ENCODE results near the gene HS3ST3B1.

The HS3ST3B1 gene

DNA sequence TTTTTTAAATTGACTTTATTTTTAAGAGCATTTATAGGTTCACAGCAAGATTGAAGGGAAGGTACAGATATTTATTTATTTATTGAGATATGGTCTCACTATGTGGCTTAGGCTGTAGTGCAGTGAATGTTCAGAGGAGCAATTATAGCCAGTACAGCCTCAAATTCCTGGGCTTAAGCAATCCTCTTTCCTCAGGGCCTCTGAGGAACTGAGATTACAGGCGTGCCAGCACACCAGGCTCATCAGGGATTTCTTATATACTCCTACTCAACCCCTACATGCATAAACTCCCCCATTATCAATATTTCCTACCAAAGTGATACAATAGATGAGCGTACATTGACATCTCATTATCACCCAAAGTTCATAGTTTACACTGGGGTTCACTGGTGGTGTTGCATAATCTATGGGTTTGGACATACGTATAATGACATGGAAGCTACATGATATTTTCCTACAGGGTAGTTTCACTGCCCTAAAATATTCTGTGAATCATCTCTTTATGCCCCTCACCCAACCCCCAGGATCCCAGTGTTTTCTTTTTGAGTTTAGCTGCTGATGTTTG, 33.5 kb downstream of the HS3ST3B1 start:
- Histone ChIP-seq H3K4me1 (ENCODE audit: control extremely low read depth in 1 of 4, control insufficient read depth in 4 of 4, insufficient read depth in 4 of 4, low read length in 3 of 4) (peaks cover 0 to 23% (median 9%) of the 10 kb centered on the region in 4 experiments), H3K9me3 (ENCODE audit: control extremely low read depth in 1 of 5, control insufficient read depth in 4 of 5, insufficient read depth in 2 of 5, low read depth in 1 of 5, low read length in 4 of 5) (peaks cover 0 to 3% (median 0%) of the 10 kb centered on the region in 5 experiments), H3K27ac (ENCODE audit: insufficient read depth in 1 of 2, low read depth in 1 of 2, low read length in 2 of 2, poor library complexity in 1 of 2, severe bottlenecking in 2 of 2) (peak overlapping the region in 1 of 2 experiments; percentile 25), H3K36me3 (ENCODE audit: control insufficient read depth in 4 of 4, insufficient read depth in 4 of 4, low read length in 3 of 4) (peaks cover 0 to 5% (median 0%) of the 10 kb centered on the region in 4 experiments), H3K27me3 (replicated peaks in 2 of 5; ENCODE audit: control insufficient read depth in 4 of 5, insufficient read depth in 5 of 5, low read length in 4 of 5) (no peaks in the 10 kb centered on the region), H3K4me3 (ENCODE audit: control insufficient read depth in 1 of 7, extremely low read depth in 1 of 7, insufficient read depth in 4 of 7, low read depth in 2 of 7, low read length in 6 of 7) (no peak overlapping the region)
- DNase-seq = no peak
- ChIA-PET CTCF (no interaction called here), POLR2A (no interaction called here)
- 92% methylated on average over 1 of the region's 3 CpGs for WGBS (ENCODE audit: insufficient coverage)

DNA sequence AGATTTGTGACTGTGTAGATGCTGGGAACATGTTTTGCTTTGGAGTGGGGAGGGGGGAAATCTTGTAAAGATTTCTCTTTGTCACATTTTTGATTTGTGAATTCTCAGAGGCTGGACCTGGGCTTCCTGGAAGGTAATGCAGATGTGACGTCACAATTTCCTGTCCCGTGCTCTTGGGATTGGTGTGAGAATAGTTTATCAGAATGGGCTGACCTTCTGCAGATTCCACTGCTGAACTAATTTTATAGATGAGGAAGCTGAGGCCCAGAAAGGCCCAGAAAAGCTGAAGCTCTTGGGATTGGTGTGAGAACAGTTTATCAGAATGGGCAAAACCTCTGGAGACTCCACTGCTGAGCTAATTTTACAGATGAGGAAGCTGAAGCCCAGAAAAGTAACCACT, 34.0 kb downstream of the HS3ST3B1 start:
- ChIA-PET CTCF (interaction anchor here (0.5 kb wide), 1 partner anchor 22 kb away, joined by 3 read pairs; no protein-coding TSS in a partner anchor), POLR2A (no interaction called here)
- H3K27ac ChIP-seq (ENCODE audit: insufficient read depth in 1 of 2, low read depth in 1 of 2, low read length in 2 of 2, poor library complexity in 1 of 2, severe bottlenecking in 2 of 2) = peak overlapping the region in 1 of 2 experiments; percentile 25
- WGBS (ENCODE audit: insufficient coverage) = 40% methylated on average over 1 of the region's 2 CpGs
- H3K4me3 ChIP-seq (ENCODE audit: control insufficient read depth in 1 of 7, extremely low read depth in 1 of 7, insufficient read depth in 4 of 7, low read depth in 2 of 7, low read length in 6 of 7) = no peak overlapping the region
- peaks cover 0 to 5% (median 0%) of the 10 kb centered on the region in 4 experiments for H3K36me3 ChIP-seq (ENCODE audit: control insufficient read depth in 4 of 4, insufficient read depth in 4 of 4, low read length in 3 of 4)
- no peaks in the 10 kb centered on the region for H3K27me3 ChIP-seq (replicated peaks in 2 of 5; ENCODE audit: control insufficient read depth in 4 of 5, insufficient read depth in 5 of 5, low read length in 4 of 5)
- peaks cover 0 to 20% (median 8%) of the 10 kb centered on the region in 4 experiments for H3K4me1 ChIP-seq (ENCODE audit: control extremely low read depth in 1 of 4, control insufficient read depth in 4 of 4, insufficient read depth in 4 of 4, low read length in 3 of 4)
- peaks cover 0 to 3% (median 0%) of the 10 kb centered on the region in 5 experiments for H3K9me3 ChIP-seq (ENCODE audit: control extremely low read depth in 1 of 5, control insufficient read depth in 4 of 5, insufficient read depth in 2 of 5, low read depth in 1 of 5, low read length in 4 of 5)
- no peak for DNase-seq

DNA sequence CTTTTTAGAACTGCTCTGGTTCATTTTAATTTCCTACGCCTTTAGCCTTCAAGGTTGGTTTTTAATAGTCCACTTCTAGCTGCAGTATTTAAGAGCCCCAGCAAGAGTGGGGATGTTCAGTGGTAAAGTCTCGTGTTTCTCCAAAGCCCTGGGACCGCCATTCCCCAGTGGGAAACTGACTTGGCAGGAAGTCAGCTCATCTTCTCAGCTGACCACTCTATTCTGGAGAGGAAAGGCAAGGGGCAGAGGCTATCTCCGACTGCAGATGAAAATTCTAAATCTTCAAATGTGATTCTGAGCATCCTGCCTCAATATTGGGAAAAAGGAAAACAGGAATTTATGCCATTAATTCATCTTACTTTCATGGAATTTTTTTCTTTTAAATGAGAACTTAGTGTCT, 35.5 kb downstream of the HS3ST3B1 start:
- Histone ChIP-seq H3K4me3 (ENCODE audit: control insufficient read depth in 1 of 7, extremely low read depth in 1 of 7, insufficient read depth in 4 of 7, low read depth in 2 of 7, low read length in 6 of 7) (no peak overlapping the region), H3K36me3 (ENCODE audit: control insufficient read depth in 4 of 4, insufficient read depth in 4 of 4, low read length in 3 of 4) (peaks cover 0 to 5% (median 0%) of the 10 kb centered on the region in 4 experiments), H3K27ac (ENCODE audit: insufficient read depth in 1 of 2, low read depth in 1 of 2, low read length in 2 of 2, poor library complexity in 1 of 2, severe bottlenecking in 2 of 2) (no peak overlapping the region), H3K27me3 (replicated peaks in 2 of 5; ENCODE audit: control insufficient read depth in 4 of 5, insufficient read depth in 5 of 5, low read length in 4 of 5) (no peaks in the 10 kb centered on the region), H3K9me3 (ENCODE audit: control extremely low read depth in 1 of 5, control insufficient read depth in 4 of 5, insufficient read depth in 2 of 5, low read depth in 1 of 5, low read length in 4 of 5) (peaks cover 0 to 3% (median 0%) of the 10 kb centered on the region in 5 experiments), H3K4me1 (ENCODE audit: control extremely low read depth in 1 of 4, control insufficient read depth in 4 of 4, insufficient read depth in 4 of 4, low read length in 3 of 4) (peaks cover 0 to 12% (median 10%) of the 10 kb centered on the region in 4 experiments)
- 100% methylated on average over 2 of the region's 4 CpGs for WGBS (ENCODE audit: insufficient coverage)
- ChIA-PET CTCF (no interaction called here), POLR2A (no interaction called here)
- DNase-seq = no peak

DNA sequence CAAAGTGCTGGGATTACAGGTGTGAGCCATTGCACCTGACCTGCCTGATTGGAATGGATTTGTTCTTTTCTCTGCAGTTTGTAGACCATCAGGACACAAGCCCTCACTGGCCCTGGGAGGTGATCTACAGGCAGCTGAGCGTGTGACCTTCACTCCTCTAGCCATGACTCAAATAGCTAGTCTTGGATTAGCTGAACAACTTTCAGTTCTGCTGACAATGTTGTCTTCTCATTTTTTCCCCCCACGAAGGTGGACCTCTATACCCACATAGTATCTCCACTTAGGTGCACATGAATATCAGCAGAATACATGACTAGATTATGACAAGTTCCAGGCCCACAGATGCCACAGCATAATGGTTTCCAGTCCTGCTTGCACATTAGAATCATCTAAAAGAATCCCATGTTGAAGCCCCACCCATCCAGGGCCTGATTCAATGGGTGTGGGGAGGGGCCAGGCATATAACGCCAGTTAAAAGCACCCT, 36.8 kb downstream of the HS3ST3B1 start:
- H3K9me3 ChIP-seq (ENCODE audit: control extremely low read depth in 1 of 5, control insufficient read depth in 4 of 5, insufficient read depth in 2 of 5, low read depth in 1 of 5, low read length in 4 of 5) = peaks cover 0 to 2% (median 0%) of the 10 kb centered on the region in 5 experiments
- H3K4me3 ChIP-seq (ENCODE audit: control insufficient read depth in 1 of 7, extremely low read depth in 1 of 7, insufficient read depth in 4 of 7, low read depth in 2 of 7, low read length in 6 of 7) = no peak overlapping the region
- WGBS (ENCODE audit: insufficient coverage) = 100% methylated on average over 3 of the region's 3 CpGs
- no peak for DNase-seq
- H3K36me3 ChIP-seq (ENCODE audit: control insufficient read depth in 4 of 4, insufficient read depth in 4 of 4, low read length in 3 of 4) = peaks cover 0 to 5% (median 0%) of the 10 kb centered on the region in 4 experiments
- ChIA-PET POLR2A (no interaction called here), CTCF (no interaction called here)
- H3K27me3 ChIP-seq (replicated peaks in 2 of 5; ENCODE audit: control insufficient read depth in 4 of 5, insufficient read depth in 5 of 5, low read length in 4 of 5) = no peaks in the 10 kb centered on the region
- no peak overlapping the region for H3K27ac ChIP-seq (ENCODE audit: insufficient read depth in 1 of 2, low read depth in 1 of 2, low read length in 2 of 2, poor library complexity in 1 of 2, severe bottlenecking in 2 of 2)
- H3K4me1 ChIP-seq (ENCODE audit: control extremely low read depth in 1 of 4, control insufficient read depth in 4 of 4, insufficient read depth in 4 of 4, low read length in 3 of 4) = peaks cover 0 to 11% (median 10%) of the 10 kb centered on the region in 4 experiments

DNA sequence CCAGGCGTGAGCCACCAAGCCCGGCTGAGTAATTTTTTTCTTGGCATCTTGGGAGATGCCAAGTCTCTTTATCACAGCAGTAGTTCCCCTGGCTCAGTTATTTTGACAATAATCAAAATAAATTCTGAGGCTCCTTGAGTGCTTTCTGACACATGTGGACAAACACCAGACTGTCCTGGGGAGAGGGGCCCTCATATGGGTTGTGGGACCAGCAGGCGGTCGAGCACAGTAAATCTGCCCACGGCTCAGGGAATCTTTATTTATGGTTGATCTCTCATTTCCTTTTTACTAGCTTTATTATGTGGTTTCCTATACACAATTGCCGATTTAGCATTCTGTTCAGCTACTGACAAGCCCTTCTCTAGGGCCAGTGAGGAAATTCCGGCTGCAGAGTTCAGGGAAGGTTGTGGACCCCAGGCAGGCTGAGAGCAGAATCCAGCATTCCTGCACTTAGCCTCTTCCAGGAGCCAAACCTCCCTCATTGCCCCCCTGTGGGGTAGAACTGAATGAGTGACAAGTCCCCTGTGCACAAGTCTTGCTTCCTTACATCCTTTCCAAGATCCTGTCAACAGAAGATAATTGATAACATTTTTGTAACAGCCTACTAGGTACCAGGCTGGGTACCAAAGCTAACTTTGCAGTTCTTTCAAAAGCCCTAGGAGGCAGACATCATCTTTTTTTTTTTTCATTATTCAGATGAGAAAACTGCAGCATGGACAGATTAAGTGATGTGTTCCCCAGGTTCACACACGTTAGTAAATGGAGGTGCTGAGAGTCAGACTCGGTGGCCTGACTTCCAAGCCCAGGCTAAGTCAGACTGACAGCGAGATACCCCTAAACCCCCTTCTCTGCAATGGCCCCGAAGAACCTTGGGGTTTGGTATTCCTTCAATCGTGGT, 40.2 kb downstream of the HS3ST3B1 start:
- Histone ChIP-seq H3K4me3 (ENCODE audit: control insufficient read depth in 1 of 7, extremely low read depth in 1 of 7, insufficient read depth in 4 of 7, low read depth in 2 of 7, low read length in 6 of 7) (no peak overlapping the region), H3K27ac (ENCODE audit: insufficient read depth in 1 of 2, low read depth in 1 of 2, low read length in 2 of 2, poor library complexity in 1 of 2, severe bottlenecking in 2 of 2) (no peak overlapping the region), H3K9me3 (ENCODE audit: control extremely low read depth in 1 of 5, control insufficient read depth in 4 of 5, insufficient read depth in 2 of 5, low read depth in 1 of 5, low read length in 4 of 5) (no peaks in the 10 kb centered on the region), H3K4me1 (ENCODE audit: control extremely low read depth in 1 of 4, control insufficient read depth in 4 of 4, insufficient read depth in 4 of 4, low read length in 3 of 4) (peaks cover 0 to 11% (median 5%) of the 10 kb centered on the region in 4 experiments), H3K36me3 (ENCODE audit: control insufficient read depth in 4 of 4, insufficient read depth in 4 of 4, low read length in 3 of 4) (peaks cover 0 to 12% (median 2%) of the 10 kb centered on the region in 4 experiments), H3K27me3 (replicated peaks in 2 of 5; ENCODE audit: control insufficient read depth in 4 of 5, insufficient read depth in 5 of 5, low read length in 4 of 5) (no peaks in the 10 kb centered on the region)
- no peak for DNase-seq
- ChIA-PET POLR2A (interaction anchor here (0.6 kb wide), 1 partner anchor 931 kb away, joined by 5 read pairs; no protein-coding TSS in a partner anchor), CTCF (no interaction called here)
- 79% methylated on average over 3 of the region's 12 CpGs for WGBS (ENCODE audit: insufficient coverage)

DNA sequence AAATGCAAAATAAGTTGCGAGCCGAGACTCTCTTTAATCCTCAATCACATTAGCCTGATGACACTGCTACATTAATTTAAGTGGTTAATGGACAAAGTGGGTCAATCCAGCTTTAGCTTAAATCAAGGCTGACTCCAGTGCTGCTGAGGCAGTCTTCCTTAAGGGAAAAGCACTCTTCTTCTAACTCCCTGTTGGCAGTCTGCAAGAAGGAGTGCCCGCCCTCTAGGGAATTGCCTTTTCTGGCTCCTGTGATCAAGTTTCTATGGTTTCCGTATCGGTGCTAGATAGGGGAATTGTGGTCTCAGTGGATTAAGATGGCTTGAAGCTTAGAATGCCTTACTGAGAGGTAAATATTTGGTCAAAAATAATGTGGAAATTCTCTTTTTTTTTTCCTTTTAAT, 41.0 kb downstream of the HS3ST3B1 start:
- CTCF ChIA-PET = no interaction called here
- H3K4me1 ChIP-seq (ENCODE audit: control extremely low read depth in 1 of 4, control insufficient read depth in 4 of 4, insufficient read depth in 4 of 4, low read length in 3 of 4) = peaks cover 0 to 11% (median 5%) of the 10 kb centered on the region in 4 experiments
- DNase-seq = no peak
- POLR2A ChIA-PET = no interaction called here
- H3K4me3 ChIP-seq (ENCODE audit: control insufficient read depth in 1 of 7, extremely low read depth in 1 of 7, insufficient read depth in 4 of 7, low read depth in 2 of 7, low read length in 6 of 7) = no peak overlapping the region
- no peaks in the 10 kb centered on the region for H3K27me3 ChIP-seq (replicated peaks in 2 of 5; ENCODE audit: control insufficient read depth in 4 of 5, insufficient read depth in 5 of 5, low read length in 4 of 5)
- WGBS (ENCODE audit: insufficient coverage) = 100% methylated on average over 2 of the region's 5 CpGs
- no peaks in the 10 kb centered on the region for H3K9me3 ChIP-seq (ENCODE audit: control extremely low read depth in 1 of 5, control insufficient read depth in 4 of 5, insufficient read depth in 2 of 5, low read depth in 1 of 5, low read length in 4 of 5)
- peaks cover 0 to 16% (median 4%) of the 10 kb centered on the region in 4 experiments for H3K36me3 ChIP-seq (ENCODE audit: control insufficient read depth in 4 of 4, insufficient read depth in 4 of 4, low read length in 3 of 4)
- H3K27ac ChIP-seq (ENCODE audit: insufficient read depth in 1 of 2, low read depth in 1 of 2, low read length in 2 of 2, poor library complexity in 1 of 2, severe bottlenecking in 2 of 2) = no peak overlapping the region

DNA sequence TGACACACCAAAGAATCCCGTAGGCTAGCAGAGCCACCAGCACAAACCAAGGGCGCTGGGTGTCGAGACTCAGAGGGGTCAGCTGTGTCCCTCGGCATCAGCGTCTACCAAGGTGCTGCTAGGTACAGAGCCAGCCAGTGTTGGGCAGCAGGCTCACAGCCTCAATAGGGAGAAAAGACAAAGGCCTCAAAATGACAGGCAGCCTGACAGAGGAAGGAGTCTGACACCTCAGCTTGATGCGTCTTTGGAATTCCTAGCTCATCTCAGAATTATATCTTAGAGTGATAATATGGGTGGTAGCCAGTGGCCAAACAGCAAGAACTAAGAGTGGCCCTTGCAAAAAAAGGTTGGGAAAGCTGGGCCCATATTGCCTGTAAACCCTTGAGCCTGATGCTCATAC, 45.9 kb downstream of the HS3ST3B1 start:
- POLR2A ChIA-PET = no interaction called here
- Histone ChIP-seq H3K27me3 (replicated peaks in 2 of 5; ENCODE audit: control insufficient read depth in 4 of 5, insufficient read depth in 5 of 5, low read length in 4 of 5) (no peaks in the 10 kb centered on the region), H3K4me3 (ENCODE audit: control insufficient read depth in 1 of 7, extremely low read depth in 1 of 7, insufficient read depth in 4 of 7, low read depth in 2 of 7, low read length in 6 of 7) (no peak overlapping the region), H3K4me1 (ENCODE audit: control extremely low read depth in 1 of 4, control insufficient read depth in 4 of 4, insufficient read depth in 4 of 4, low read length in 3 of 4) (peaks cover 0 to 4% (median under 1%) of the 10 kb centered on the region in 4 experiments), H3K27ac (ENCODE audit: insufficient read depth in 1 of 2, low read depth in 1 of 2, low read length in 2 of 2, poor library complexity in 1 of 2, severe bottlenecking in 2 of 2) (no peak overlapping the region), H3K9me3 (ENCODE audit: control extremely low read depth in 1 of 5, control insufficient read depth in 4 of 5, insufficient read depth in 2 of 5, low read depth in 1 of 5, low read length in 4 of 5) (no peaks in the 10 kb centered on the region), H3K36me3 (ENCODE audit: control insufficient read depth in 4 of 4, insufficient read depth in 4 of 4, low read length in 3 of 4) (peaks cover 2 to 14% (median 8%) of the 10 kb centered on the region in 4 experiments)
- no peak for DNase-seq
- CTCF ChIA-PET = interaction anchor here (1.1 kb wide), 1 partner anchor 11 kb away, joined by 3 read pairs; no protein-coding TSS in a partner anchor
- 91% methylated on average over 5 of the region's 6 CpGs for WGBS (ENCODE audit: insufficient coverage)

Measured in common myeloid progenitor, CD34-positive (primary cell).